ENCODE measurements around the gene WDFY3.

- TF ChIP-seq CTCF (IDR thresholded peaks at IDR 0.05; ENCODE audit: low read length), result no peak
- TF ChIP-seq EZH2 (IDR thresholded peaks at IDR 0.05; ENCODE audit: borderline replicate concordance, low read length), result no peak
Observed at GRCh38 chr4:84849051-84849640, 117.3 kb downstream of the WDFY3 start.
